Daoy (cell line): ENCODE data around the gene IP6K1. TPM values are rescaled to one million over a fixed set of nuclear protein-coding genes. Genes with fewer than 3 reads are reported as not detected.

Experiments
- DNase-seq: peaks from one replicate; pipeline ENCODE4 v3.0.0-alpha.2; 2015; ENCODE audit warnings: low read depth
- total RNA-seq: library from RNA; depleted of rRNA; stranded (reverse); fragments of >200 nt; shearing (Covaris generic); gene quantifications from 2 replicates; pipeline ENCODE4 v1.2.3, GENCODE V29; 2014

IP6K1 gene
- total RNA-seq, 1 experiment from 2014 or later, result 12.6 TPM

- DNase-seq, result no peak
Measured at GRCh38 chr3:49724586-49724985, 61.8 kb downstream of the IP6K1 start.

GRCh38 chr3:49723628-49724551 is 62.5 kb downstream of the IP6K1 start, which contains the start of gene GMPPB:
TSS of gene GMPPB (minus strand) at chr3:49723951. CDS start at chr3:49723726, 225 bp downstream.
- DNase-seq, result peak; percentile 98

- DNase-seq, result peak; percentile 38
Measured at GRCh38 chr3:49723296-49723627, 63.1 kb downstream of the IP6K1 start.

- DNase-seq, result no peak
Measured at GRCh38 chr3:49722896-49723295, 63.4 kb downstream of the IP6K1 start.

- DNase-seq, result no peak
Measured at GRCh38 chr3:49721896-49722781, 64.2 kb downstream of the IP6K1 start.

GRCh38 chr3:49721596-49721895 is 64.8 kb downstream of the IP6K1 start:
- DNase-seq, result no peak

- DNase-seq, result no peak
Measured at GRCh38 chr3:49720855-49721595, 65.3 kb downstream of the IP6K1 start.

GRCh38 chr3:49719214-49719884 is 67.0 kb downstream of the IP6K1 start, which contains the start of gene AMIGO3:
TSS of gene AMIGO3 (minus strand) at chr3:49719684. CDS start at chr3:49719465, 219 bp downstream.
- DNase-seq, result peak; percentile 87

GRCh38 chr3:49718858-49719213 is 67.5 kb downstream of the IP6K1 start:
- no peak for DNase-seq

GRCh38 chr3:49717959-49718857 is 68.1 kb downstream of the IP6K1 start:
- no peak for DNase-seq

GRCh38 chr3:49717211-49717958 is 69.0 kb downstream of the IP6K1 start:
- DNase-seq, result no peak

GRCh38 chr3:49716691-49717210 is 69.6 kb downstream of the IP6K1 start:
- DNase-seq, result no peak

GRCh38 chr3:49716169-49716568 is 70.2 kb downstream of the IP6K1 start:
- DNase-seq, result no peak

- no peak for DNase-seq
Measured at GRCh38 chr3:49715611-49716121, 70.7 kb downstream of the IP6K1 start.

GRCh38 chr3:49714728-49715550 is 71.4 kb downstream of the IP6K1 start:
- DNase-seq, result no peak

GRCh38 chr3:49713336-49714105 is 72.8 kb downstream of the IP6K1 start:
- DNase-seq, result no peak

GRCh38 chr3:49712631-49713317 is 73.6 kb downstream of the IP6K1 start:
- DNase-seq, result no peak
